ENCODE measurements around the gene CST7. TPM values are rescaled to one million over a fixed set of nuclear protein-coding genes. Genes with fewer than 3 reads are reported as not detected.

Gene CST7
- total RNA-seq, 2 donors from 2014 or later = 5.4 to 10.9 TPM

DNA sequence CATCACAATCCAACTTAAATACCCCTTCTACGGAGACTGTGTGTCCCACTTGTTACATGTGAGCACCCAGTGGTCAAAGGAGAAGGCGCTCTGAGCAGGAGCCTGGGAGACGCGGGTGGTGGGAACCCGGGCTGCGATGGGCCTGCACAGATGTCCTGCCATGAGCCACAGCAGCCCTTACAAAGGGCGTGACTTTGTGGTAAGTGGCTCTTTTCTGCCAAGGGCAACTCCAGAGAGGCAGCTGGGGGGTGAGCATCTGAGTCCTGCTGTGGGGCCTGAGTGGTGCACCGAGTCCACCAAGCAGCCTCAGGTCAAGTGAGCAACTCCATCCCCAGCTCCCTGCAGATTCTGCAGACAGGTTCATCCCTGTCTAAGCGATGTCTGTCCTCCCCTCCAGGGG, 33.6 kb upstream of the CST7 start:
- DNase-seq (ENCODE audit: low spot score) (no peak), ATAC-seq (ENCODE audit: insufficient number of reproducible peaks, low FRiP score, low read depth) (no peak)
- H3K4me3 ChIP-seq = no peak overlapping the region
- H3K27me3 ChIP-seq (replicated peaks; ENCODE audit: insufficient read depth) = no peaks in the 10 kb centered on the region
- no peak overlapping the region for H3K27ac ChIP-seq
- H3K9me3 ChIP-seq = no peaks in the 10 kb centered on the region
- no peaks in the 10 kb centered on the region for H3K36me3 ChIP-seq
- TF ChIP-seq, protein P1, sequence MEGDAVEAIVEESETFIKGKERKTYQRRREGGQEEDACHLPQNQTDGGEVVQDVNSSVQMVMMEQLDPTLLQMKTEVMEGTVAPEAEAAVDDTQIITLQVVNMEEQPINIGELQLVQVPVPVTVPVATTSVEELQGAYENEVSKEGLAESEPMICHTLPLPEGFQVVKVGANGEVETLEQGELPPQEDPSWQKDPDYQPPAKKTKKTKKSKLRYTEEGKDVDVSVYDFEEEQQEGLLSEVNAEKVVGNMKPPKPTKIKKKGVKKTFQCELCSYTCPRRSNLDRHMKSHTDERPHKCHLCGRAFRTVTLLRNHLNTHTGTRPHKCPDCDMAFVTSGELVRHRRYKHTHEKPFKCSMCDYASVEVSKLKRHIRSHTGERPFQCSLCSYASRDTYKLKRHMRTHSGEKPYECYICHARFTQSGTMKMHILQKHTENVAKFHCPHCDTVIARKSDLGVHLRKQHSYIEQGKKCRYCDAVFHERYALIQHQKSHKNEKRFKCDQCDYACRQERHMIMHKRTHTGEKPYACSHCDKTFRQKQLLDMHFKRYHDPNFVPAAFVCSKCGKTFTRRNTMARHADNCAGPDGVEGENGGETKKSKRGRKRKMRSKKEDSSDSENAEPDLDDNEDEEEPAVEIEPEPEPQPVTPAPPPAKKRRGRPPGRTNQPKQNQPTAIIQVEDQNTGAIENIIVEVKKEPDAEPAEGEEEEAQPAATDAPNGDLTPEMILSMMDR (IDR thresholded peaks at IDR 0.05) = no peak
- peaks cover 0 to 10% of the 10 kb centered on the region in 2 donors for H3K4me1 ChIP-seq (ENCODE audit: control insufficient read depth in 1 of 2, low read depth in 2 of 2)

DNA sequence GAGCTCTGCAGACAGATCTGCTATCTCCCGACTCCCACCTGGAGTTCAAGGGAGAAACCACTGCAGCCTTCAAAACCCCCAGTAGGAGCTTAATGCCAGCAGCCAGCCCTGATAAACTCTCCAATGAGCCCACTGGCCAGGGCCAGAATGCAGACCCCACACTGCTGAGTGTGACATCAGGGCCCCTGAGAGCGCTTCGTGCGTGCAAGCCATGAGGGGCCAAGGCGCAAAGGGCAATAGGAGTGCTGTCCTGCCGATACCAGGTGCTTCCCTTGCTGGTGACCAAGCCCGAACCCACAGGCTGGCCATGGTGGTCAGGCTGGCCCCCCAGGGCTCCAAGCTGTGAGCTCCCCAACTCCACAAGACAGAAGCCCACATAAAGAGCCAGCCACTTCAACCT, 33.2 kb upstream of the CST7 start:
- DNase-seq (ENCODE audit: low spot score) (no peak), ATAC-seq (ENCODE audit: insufficient number of reproducible peaks, low FRiP score, low read depth) (no peak)
- H3K4me3 ChIP-seq = no peak overlapping the region
- no peak overlapping the region for H3K27ac ChIP-seq
- H3K9me3 ChIP-seq = no peaks in the 10 kb centered on the region
- TF ChIP-seq, protein P1 (IDR thresholded peaks at IDR 0.05) = no peak
- peaks cover 0 to 10% of the 10 kb centered on the region in 2 donors for H3K4me1 ChIP-seq (ENCODE audit: control insufficient read depth in 1 of 2, low read depth in 2 of 2)
- no peaks in the 10 kb centered on the region for H3K27me3 ChIP-seq (replicated peaks; ENCODE audit: insufficient read depth)
- H3K36me3 ChIP-seq = no peaks in the 10 kb centered on the region

- Histone ChIP-seq H3K36me3 (no peaks in the 10 kb centered on the region), H3K27me3 (replicated peaks; ENCODE audit: insufficient read depth) (no peaks in the 10 kb centered on the region), H3K4me3 (no peak overlapping the region), H3K4me1 (ENCODE audit: control insufficient read depth in 1 of 2, low read depth in 2 of 2) (peaks cover 0 to 10% of the 10 kb centered on the region in 2 donors), H3K27ac (no peak overlapping the region), H3K9me3 (no peaks in the 10 kb centered on the region)
- TF ChIP-seq, protein P1 (IDR thresholded peaks at IDR 0.05) = no peak
- DNase-seq (ENCODE audit: low spot score) = no peak
- no peak for ATAC-seq (ENCODE audit: insufficient number of reproducible peaks, low FRiP score, low read depth)
Observed at GRCh38 chr20:24916412-24916811, 32.7 kb upstream of the CST7 start.

- no peaks in the 10 kb centered on the region for H3K36me3 ChIP-seq
- no peak overlapping the region for H3K27ac ChIP-seq
- peaks cover 0 to 10% of the 10 kb centered on the region in 2 donors for H3K4me1 ChIP-seq (ENCODE audit: control insufficient read depth in 1 of 2, low read depth in 2 of 2)
- no peak for ATAC-seq (ENCODE audit: insufficient number of reproducible peaks, low FRiP score, low read depth)
- no peaks in the 10 kb centered on the region for H3K9me3 ChIP-seq
- no peak for DNase-seq (ENCODE audit: low spot score)
- no peak overlapping the region for H3K4me3 ChIP-seq
- no peaks in the 10 kb centered on the region for H3K27me3 ChIP-seq (replicated peaks; ENCODE audit: insufficient read depth)
- TF ChIP-seq, protein P1 (IDR thresholded peaks at IDR 0.05) = no peak
Observed at GRCh38 chr20:24917056-24917455, 32.0 kb upstream of the CST7 start.

DNA sequence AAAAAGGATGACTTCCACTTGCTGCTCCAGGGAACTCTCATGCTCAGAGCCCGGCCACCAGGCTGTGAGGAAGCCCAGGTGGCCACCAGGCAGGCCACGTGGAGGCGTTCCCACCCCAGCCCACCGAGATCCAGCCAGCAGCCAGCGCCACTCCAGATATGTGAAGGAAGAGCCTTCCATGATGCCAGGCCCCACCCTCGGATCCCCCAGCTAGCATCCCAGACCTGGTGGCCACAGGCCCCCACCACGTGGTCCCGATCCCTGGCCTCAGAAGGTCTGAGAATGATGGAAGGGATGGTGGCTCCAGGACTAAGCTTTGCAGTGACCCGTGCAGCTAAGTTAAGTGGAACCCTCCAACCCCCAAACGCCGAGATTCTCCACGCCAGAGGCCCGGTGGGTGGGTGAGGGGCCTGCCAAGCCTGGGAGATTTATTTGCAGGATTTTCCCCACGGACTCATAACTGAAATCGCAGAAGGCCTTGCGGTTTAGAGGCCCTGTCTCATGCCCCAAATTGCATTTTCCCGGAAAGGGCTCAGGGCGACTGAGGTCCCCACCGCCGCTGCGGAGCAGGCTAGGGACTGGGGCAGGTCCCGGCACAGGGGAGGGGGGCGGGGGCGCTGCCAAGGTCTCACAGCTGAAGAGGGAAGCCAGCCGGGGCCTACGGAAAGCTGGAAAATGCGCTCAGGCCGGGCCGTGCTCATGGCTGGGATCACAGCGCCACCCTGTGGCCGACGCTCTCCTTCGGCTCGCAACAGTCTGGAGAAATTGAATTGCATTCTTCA, 31.1 kb upstream of the CST7 start:
- ATAC-seq (ENCODE audit: insufficient number of reproducible peaks, low FRiP score, low read depth) (no peak), DNase-seq (ENCODE audit: low spot score) (no peak)
- Histone ChIP-seq H3K4me1 (ENCODE audit: control insufficient read depth in 1 of 2, low read depth in 2 of 2) (peaks cover 0 to 10% of the 10 kb centered on the region in 2 donors), H3K27me3 (replicated peaks; ENCODE audit: insufficient read depth) (no peaks in the 10 kb centered on the region), H3K36me3 (no peaks in the 10 kb centered on the region), H3K27ac (no peak overlapping the region), H3K9me3 (no peaks in the 10 kb centered on the region), H3K4me3 (peak overlapping the region; percentile 57)
- TF ChIP-seq, protein P1 (IDR thresholded peaks at IDR 0.05) = peak; percentile 82
